SU-DHL-6 (cell line): ENCODE data around the gene PTBP3.

Experiments
- H2AFZ ChIP-seq: fragments of 200-600 bp; sonication (generic); 2 replicates; pipeline ENCODE4 v1.6.1; 2014; ENCODE audit warnings: low read depth, mild to moderate bottlenecking, moderate library complexity, mixed read lengths, antibody characterized with exemption, low read length; ENCODE audit not compliant: severe bottlenecking
- H3F3A ChIP-seq: fragments of 200-600 bp; shearing (Covaris generic); 2 replicates; pipeline ENCODE4 v1.6.0; 2016; ENCODE audit warnings: antibody characterized with exemption, mild to moderate bottlenecking; ENCODE audit not compliant: insufficient read depth
- H3K27ac ChIP-seq: fragments of 200-600 bp; sonication (generic); 2 replicates; pipeline ENCODE4 v1.5.1; 2016; ENCODE audit warnings: low read depth, mild to moderate bottlenecking, low read length, moderate library complexity, mixed read lengths
- H3K27me3 ChIP-seq: fragments of 200-600 bp; sonication (generic), shearing (Covaris generic); 2 replicates; pipeline ENCODE4 v1.6.0; 2014; ENCODE audit warnings: mild to moderate bottlenecking, low read length
- H3K36me3 ChIP-seq: fragments of 200-600 bp; sonication (generic); 2 replicates; pipeline ENCODE4 v1.6.1; 2014; ENCODE audit warnings: mild to moderate bottlenecking, low read length, mixed read lengths
- H3K4me2 ChIP-seq: fragments of 300-600, 200-600 bp; shearing (Covaris generic), sonication (generic); 2 replicates; pipeline ENCODE4 v1.6.0; 2014; ENCODE audit warnings: low read length, low read depth, mild to moderate bottlenecking; ENCODE audit not compliant: poor library complexity, severe bottlenecking
- H3K4me3 ChIP-seq: fragments of 200-600 bp; sonication (generic); 2 replicates; pipeline ENCODE4 v1.5.1; 2014; ENCODE audit warnings: antibody characterized with exemption, low read length, mild to moderate bottlenecking, mixed read lengths; ENCODE audit not compliant: insufficient read depth, poor library complexity, severe bottlenecking
- H3K79me2 ChIP-seq: fragments of 200-600 bp; sonication (generic); 2 replicates; pipeline ENCODE4 v1.6.1; 2014; ENCODE audit warnings: mild to moderate bottlenecking, low read length, moderate library complexity; ENCODE audit not compliant: insufficient read depth
- H3K9ac ChIP-seq: fragments of 200-600 bp; sonication (generic); 2 replicates; pipeline ENCODE4 v1.7.0; 2014; ENCODE audit warnings: mild to moderate bottlenecking, low read length
- H3K9me2 ChIP-seq: fragments of 200-600 bp; sonication (generic); replicated peaks from 2 replicates; pipeline ENCODE4 v1.6.1; 2014; ENCODE audit warnings: low read length; ENCODE audit not compliant: insufficient read depth
- H3K9me3 ChIP-seq: fragments of 200-600 bp; sonication (generic); 2 replicates; pipeline ENCODE4 v1.6.1; 2014; ENCODE audit warnings: low read length, mixed read lengths; ENCODE audit not compliant: insufficient read depth
- H4K20me1 ChIP-seq: fragments of 200-600 bp; sonication (generic); 2 replicates; pipeline ENCODE4 v1.6.1; 2014; ENCODE audit warnings: low read depth, mild to moderate bottlenecking, antibody characterized with exemption, low read length, moderate library complexity, mixed read lengths
- CTCF ChIP-seq: fragments of 200-600 bp; sonication (generic); IDR thresholded peaks from one replicate; pipeline ENCODE4 v1.5.1; 2017; ENCODE audit warnings: antibody characterized with exemption, mild to moderate bottlenecking, low read length, moderate library complexity; ENCODE audit not compliant: insufficient read depth, poor library complexity, severe bottlenecking
- EZH2phosphoT487 ChIP-seq: fragments of 200-600 bp; sonication (generic), shearing (Covaris generic); conservative IDR thresholded peaks from 2 replicates; pipeline ENCODE4 v1.6.1; 2018; ENCODE audit warnings: mild to moderate bottlenecking, antibody characterized with exemption, low read length, moderate library complexity, mixed read lengths

Gene PTBP3

GRCh38 chr9:112180387-112180881, 153.0 kb downstream of the PTBP3 start:
- no peak overlapping the region for H2AFZ ChIP-seq
- no peaks in the 10 kb centered on the region for H3K9me3 ChIP-seq
- H3K27me3 ChIP-seq = no peaks in the 10 kb centered on the region
- H3K4me3 ChIP-seq = no peak overlapping the region
- H3K9ac ChIP-seq = no peak overlapping the region
- no peak overlapping the region for H3K4me2 ChIP-seq
- H3K9me2 ChIP-seq = no peaks in the 10 kb centered on the region
- no peaks in the 10 kb centered on the region for H4K20me1 ChIP-seq
- no peak overlapping the region for H3K27ac ChIP-seq
- TF ChIP-seq CTCF (no peak), EZH2phosphoT487 (no peak)
- no peaks in the 10 kb centered on the region for H3K36me3 ChIP-seq
- H3K79me2 ChIP-seq = no peaks in the 10 kb centered on the region
- H3F3A ChIP-seq = no peaks in the 10 kb centered on the region

GRCh38 chr9:112179816-112180215, 153.6 kb downstream of the PTBP3 start:
- no peak for TF ChIP-seq EZH2phosphoT487
- TF ChIP-seq CTCF = no peak
- H3K36me3 ChIP-seq = no peaks in the 10 kb centered on the region
- H3F3A ChIP-seq = no peaks in the 10 kb centered on the region
- H4K20me1 ChIP-seq = no peaks in the 10 kb centered on the region
- H3K79me2 ChIP-seq = no peaks in the 10 kb centered on the region
- H3K9ac ChIP-seq = no peak overlapping the region
- H3K27me3 ChIP-seq = no peaks in the 10 kb centered on the region
- H3K9me2 ChIP-seq = no peaks in the 10 kb centered on the region
- H3K9me3 ChIP-seq = no peaks in the 10 kb centered on the region
- H2AFZ ChIP-seq = no peak overlapping the region
- no peak overlapping the region for H3K4me2 ChIP-seq
- no peak overlapping the region for H3K27ac ChIP-seq
- no peak overlapping the region for H3K4me3 ChIP-seq

- Histone ChIP-seq H3K4me2 (no peak overlapping the region), H3K4me3 (no peak overlapping the region), H2AFZ (no peak overlapping the region), H3K9me3 (no peaks in the 10 kb centered on the region), H3K27me3 (no peaks in the 10 kb centered on the region), H3F3A (no peaks in the 10 kb centered on the region), H3K9ac (no peak overlapping the region), H3K9me2 (no peaks in the 10 kb centered on the region), H3K27ac (no peak overlapping the region), H3K36me3 (no peaks in the 10 kb centered on the region), H4K20me1 (no peaks in the 10 kb centered on the region), H3K79me2 (no peaks in the 10 kb centered on the region)
- TF ChIP-seq CTCF (no peak), EZH2phosphoT487 (no peak)
Observed at GRCh38 chr9:112176524-112176923, 156.9 kb downstream of the PTBP3 start.
